ENCODE measurements around the gene SPG11. TPM values are rescaled to one million over a fixed set of nuclear protein-coding genes. Genes with fewer than 3 reads are reported as not detected.
A peak's percentile ranks its signal among the peaks of the same experiment; 100 is the strongest.

Gene SPG11
- 78.5 TPM for polyA plus RNA-seq (2012; ENCODE audit: insufficient read depth, insufficient read length, low read depth)

- H3K27me3 ChIP-seq = no peaks in the 10 kb centered on the region
These were observed at the start of gene SPG11 for GRCh38 chr15:44663410-44664308. TSS of gene SPG11 (minus strand) at chr15:44663662. CDS start at chr15:44663647, 15 bp downstream.

GRCh38 chr15:44712346-44713005, 49.0 kb upstream of the SPG11 start:
- H3K36me3 ChIP-seq = peaks cover 26% of the 10 kb centered on the region
- no peaks in the 10 kb centered on the region for H3K27me3 ChIP-seq
- no peak for TF ChIP-seq CTCF (IDR thresholded peaks at IDR 0.05; ENCODE audit: low read depth, low read length)
- peak overlapping the region; percentile 87 for H3K4me3 ChIP-seq (ENCODE audit: low read depth, low read length)
- no peaks in the 10 kb centered on the region for H3K9me3 ChIP-seq
- DNase-seq = peak; percentile 66
- H3K4me1 ChIP-seq = peaks cover 3% of the 10 kb centered on the region; the same call in 1 of the 2 replicates

More at GRCh38 chr15:44663410-44664308, at the start of gene SPG11:
- peaks cover 5% of the 10 kb centered on the region for H3K4me1 ChIP-seq
- no peaks in the 10 kb centered on the region for H3K36me3 ChIP-seq
- peak; percentile 98 for DNase-seq
- peak; percentile 89 for TF ChIP-seq CTCF (IDR thresholded peaks at IDR 0.05; ENCODE audit: low read depth, low read length)
- peak within 1 kb of the TSS; percentile 87 for H3K4me3 ChIP-seq (ENCODE audit: low read depth, low read length)
- H3K9me3 ChIP-seq = no peaks in the 10 kb centered on the region

GRCh38 chr15:44711743-44712345, 48.4 kb upstream of the SPG11 start:
- peak; percentile 51 for DNase-seq
- TF ChIP-seq CTCF (IDR thresholded peaks at IDR 0.05; ENCODE audit: low read depth, low read length) = no peak

GRCh38 chr15:44711096-44711742, 47.8 kb upstream of the SPG11 start, which contains the start of the genes B2M and PATL2:
TSS of gene B2M (plus strand) at chr15:44711517. CDS start at chr15:44711547, 30 bp downstream.
TSS of gene PATL2 (minus strand) at chr15:44711323. CDS start at chr15:44676490, 34,833 bp downstream.
- peaks cover 3% of the 10 kb centered on the region; the same call in 1 of the 2 replicates for H3K4me1 ChIP-seq
- DNase-seq = peak; percentile 94
- H3K9me3 ChIP-seq = no peaks in the 10 kb centered on the region
- H3K27me3 ChIP-seq = no peaks in the 10 kb centered on the region
- peaks cover 13% of the 10 kb centered on the region for H3K36me3 ChIP-seq
- TF ChIP-seq CTCF (IDR thresholded peaks at IDR 0.05; ENCODE audit: low read depth, low read length) = no peak
- peak within 1 kb of the TSS; percentile 87 for H3K4me3 ChIP-seq (ENCODE audit: low read depth, low read length)

More at GRCh38 chr15:44711743-44712345, 48.4 kb upstream of the SPG11 start:
- no peaks in the 10 kb centered on the region for H3K27me3 ChIP-seq
- peaks cover 3% of the 10 kb centered on the region; the same call in 1 of the 2 replicates for H3K4me1 ChIP-seq
- peak overlapping the region; percentile 87 for H3K4me3 ChIP-seq (ENCODE audit: low read depth, low read length)
- no peaks in the 10 kb centered on the region for H3K9me3 ChIP-seq
- H3K36me3 ChIP-seq = peaks cover 20% of the 10 kb centered on the region

- DNase-seq = no peak
- Histone ChIP-seq H3K4me3 (ENCODE audit: low read depth, low read length) (peak overlapping the region; percentile 87), H3K9me3 (no peaks in the 10 kb centered on the region), H3K36me3 (peaks cover 6% of the 10 kb centered on the region), H3K27me3 (no peaks in the 10 kb centered on the region), H3K4me1 (peaks cover 3% of the 10 kb centered on the region; the same call in 1 of the 2 replicates)
- TF ChIP-seq CTCF (IDR thresholded peaks at IDR 0.05; ENCODE audit: low read depth, low read length) = peak; percentile 49
These were observed 47.0 kb upstream of the SPG11 start for GRCh38 chr15:44710236-44711095.
